ENCODE data around the gene LCNL1.

- TF ChIP-seq, protein P1, sequence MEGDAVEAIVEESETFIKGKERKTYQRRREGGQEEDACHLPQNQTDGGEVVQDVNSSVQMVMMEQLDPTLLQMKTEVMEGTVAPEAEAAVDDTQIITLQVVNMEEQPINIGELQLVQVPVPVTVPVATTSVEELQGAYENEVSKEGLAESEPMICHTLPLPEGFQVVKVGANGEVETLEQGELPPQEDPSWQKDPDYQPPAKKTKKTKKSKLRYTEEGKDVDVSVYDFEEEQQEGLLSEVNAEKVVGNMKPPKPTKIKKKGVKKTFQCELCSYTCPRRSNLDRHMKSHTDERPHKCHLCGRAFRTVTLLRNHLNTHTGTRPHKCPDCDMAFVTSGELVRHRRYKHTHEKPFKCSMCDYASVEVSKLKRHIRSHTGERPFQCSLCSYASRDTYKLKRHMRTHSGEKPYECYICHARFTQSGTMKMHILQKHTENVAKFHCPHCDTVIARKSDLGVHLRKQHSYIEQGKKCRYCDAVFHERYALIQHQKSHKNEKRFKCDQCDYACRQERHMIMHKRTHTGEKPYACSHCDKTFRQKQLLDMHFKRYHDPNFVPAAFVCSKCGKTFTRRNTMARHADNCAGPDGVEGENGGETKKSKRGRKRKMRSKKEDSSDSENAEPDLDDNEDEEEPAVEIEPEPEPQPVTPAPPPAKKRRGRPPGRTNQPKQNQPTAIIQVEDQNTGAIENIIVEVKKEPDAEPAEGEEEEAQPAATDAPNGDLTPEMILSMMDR (IDR thresholded peaks at IDR 0.05) = no peak
- TF ChIP-seq POLR2AphosphoS5 (IDR thresholded peaks at IDR 0.05) = no peak
- no peak for TF ChIP-seq EP300 (IDR thresholded peaks at IDR 0.05)
These were observed 19.3 kb downstream of the LCNL1 start for GRCh38 chr9:137001857-137002645.

Data from sigmoid colon (tissue), 4 donors.